ENCODE data around the gene COL25A1.

DNA sequence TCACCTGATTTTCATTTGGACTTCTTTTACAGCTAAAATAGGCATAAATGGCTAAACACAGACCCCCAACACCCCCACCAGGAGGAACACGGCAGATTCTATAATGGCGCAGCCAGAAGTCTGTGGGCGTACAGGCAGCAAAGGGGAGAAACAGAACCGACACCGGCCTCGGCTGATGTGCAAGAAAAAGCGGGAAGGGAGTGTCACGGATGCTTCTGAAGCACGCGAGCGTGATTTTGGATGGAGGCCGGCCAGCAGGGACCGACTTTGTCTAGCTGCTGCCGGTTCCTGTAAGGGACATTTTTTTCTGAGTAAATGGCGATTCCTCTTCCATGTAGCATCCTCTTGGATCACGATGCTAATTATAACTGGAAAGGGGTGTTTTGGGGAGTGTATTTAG lies 514.7 kb downstream of the COL25A1 start:
- TF ChIP-seq POLR2A (IDR thresholded peaks at IDR 0.05): no peak
- TF ChIP-seq, protein P1, sequence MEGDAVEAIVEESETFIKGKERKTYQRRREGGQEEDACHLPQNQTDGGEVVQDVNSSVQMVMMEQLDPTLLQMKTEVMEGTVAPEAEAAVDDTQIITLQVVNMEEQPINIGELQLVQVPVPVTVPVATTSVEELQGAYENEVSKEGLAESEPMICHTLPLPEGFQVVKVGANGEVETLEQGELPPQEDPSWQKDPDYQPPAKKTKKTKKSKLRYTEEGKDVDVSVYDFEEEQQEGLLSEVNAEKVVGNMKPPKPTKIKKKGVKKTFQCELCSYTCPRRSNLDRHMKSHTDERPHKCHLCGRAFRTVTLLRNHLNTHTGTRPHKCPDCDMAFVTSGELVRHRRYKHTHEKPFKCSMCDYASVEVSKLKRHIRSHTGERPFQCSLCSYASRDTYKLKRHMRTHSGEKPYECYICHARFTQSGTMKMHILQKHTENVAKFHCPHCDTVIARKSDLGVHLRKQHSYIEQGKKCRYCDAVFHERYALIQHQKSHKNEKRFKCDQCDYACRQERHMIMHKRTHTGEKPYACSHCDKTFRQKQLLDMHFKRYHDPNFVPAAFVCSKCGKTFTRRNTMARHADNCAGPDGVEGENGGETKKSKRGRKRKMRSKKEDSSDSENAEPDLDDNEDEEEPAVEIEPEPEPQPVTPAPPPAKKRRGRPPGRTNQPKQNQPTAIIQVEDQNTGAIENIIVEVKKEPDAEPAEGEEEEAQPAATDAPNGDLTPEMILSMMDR (IDR thresholded peaks at IDR 0.05): no peak

Data from heart left ventricle (tissue), 13 donors.